ENCODE data around the gene SAP30.

The SAP30 gene

DNA sequence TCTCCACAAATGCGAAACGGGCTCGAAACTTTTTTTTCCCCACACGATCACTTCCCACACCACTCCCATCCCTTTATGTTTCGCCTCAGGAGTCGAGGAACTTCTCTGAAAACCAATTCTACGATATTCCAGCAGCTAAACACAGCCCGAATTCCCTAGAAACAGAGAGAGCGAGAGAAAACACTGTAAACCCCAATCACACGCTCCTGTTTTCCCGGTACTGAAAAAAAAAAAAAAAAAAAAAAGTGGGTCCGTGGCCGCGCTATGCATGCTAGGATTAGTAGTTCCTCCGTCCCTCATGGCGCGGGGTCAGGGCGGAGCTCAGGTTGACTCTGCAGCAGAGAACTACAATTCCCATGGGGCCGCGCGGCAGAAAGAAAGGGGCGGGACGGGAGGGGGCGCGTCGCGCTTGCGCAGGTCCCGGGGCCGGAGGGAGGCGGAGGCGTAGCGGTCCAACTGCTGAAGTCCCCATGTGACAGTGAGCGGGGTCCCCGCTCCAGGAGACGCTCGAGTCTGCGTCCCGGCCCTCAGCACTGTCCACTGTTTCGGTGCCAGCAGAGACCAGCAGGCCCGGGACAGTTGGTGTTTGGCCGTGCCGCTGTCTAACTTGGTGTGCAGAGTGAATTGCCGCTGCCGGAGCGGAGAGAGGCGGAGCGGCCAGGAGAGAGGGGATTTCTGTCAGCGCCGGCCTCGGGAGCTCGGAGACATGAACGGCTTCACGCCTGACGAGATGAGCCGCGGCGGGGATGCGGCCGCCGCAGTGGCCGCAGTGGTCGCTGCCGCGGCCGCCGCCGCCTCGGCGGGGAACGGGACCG lies at the start of gene SAP30:
Gene SAP30, plus strand, starts transcription at position 478 of the 815 bp plus-strand sequence. Its CDS starts 229 bp downstream, at position 707.
- DNase-seq, result peak; percentile 97

- DNase-seq, result no peak
Measured at GRCh38 chr4:173325007-173325736, 45.6 kb upstream of the SAP30 start.

DNA sequence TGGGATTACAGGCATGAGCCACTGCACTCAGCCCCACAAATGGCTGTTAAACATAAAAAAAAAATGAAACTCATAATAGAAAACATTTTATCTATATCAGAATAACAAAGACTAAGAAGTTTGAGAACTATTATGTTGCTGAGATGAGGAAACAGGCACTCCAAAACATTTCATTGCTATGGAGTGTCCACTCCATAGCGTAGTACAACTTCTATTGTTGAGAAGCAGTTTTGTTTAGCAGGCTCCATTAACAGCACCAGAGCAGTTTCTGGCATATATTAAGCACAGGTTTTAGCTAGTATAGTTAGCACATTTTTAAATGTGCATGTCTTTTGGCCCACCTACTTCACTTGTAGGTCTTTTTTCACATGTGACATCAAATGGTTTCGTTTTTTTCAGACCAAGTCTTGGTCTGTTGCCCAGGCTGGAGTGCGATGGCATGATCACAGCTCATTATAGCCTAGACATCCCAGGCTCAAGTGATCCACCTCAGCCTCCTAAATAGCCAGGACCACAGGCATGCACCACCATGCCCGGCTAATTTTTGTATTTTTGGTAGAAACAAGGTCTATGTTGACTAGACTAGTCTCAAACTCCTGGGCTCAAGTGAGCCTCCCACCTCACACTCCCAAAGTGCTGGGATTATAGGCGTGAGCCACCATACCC lies 42.4 kb upstream of the SAP30 start:
- no peak for DNase-seq

DNA sequence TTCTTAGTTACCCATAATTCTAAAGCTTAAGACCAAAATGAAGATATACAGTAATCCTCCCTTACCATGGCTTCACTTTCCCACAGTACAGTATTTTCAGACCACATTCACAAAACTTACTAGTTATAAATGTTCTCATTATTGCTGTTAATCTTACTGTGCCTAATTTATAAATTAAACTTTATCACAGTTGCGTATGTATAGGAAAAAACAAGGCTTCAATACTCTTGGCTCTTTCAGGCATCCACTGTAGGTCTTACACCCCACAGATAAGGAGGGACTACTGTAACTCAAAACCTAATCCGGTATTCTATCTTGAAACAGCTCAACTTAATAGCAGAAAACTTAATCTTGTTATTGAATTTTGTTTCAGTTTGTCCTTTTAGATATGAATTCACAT lies 40.2 kb upstream of the SAP30 start:
- no peak for DNase-seq

- no peak for DNase-seq
Measured at GRCh38 chr4:173332021-173332487, 38.7 kb upstream of the SAP30 start.

GRCh38 chr4:173332963-173333657 lies 37.6 kb upstream of the SAP30 start:
- DNase-seq, result no peak

DNA sequence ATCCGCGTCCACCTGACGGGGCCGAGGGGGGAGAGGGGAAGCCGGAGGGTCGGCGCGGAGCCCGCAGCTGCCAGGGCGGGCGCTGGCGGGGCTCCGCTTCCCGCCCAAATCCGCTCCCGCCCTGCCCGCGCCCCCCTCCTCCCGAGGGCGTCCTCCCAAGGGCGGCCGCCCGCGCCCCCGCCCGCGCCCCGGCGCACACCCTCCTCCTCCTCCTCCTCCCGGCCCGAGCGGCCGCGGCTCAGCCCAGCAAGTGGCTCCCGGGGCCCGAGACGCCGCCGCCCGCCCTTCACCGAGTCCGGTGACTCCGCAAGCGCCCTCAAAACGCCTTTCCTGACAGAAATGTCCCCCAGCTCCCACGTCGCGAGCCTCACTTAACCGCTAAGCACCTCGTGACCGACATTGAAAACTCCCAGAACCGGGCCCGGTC lies 37.1 kb upstream of the SAP30 start:
- DNase-seq, result peak; percentile 65

DNA sequence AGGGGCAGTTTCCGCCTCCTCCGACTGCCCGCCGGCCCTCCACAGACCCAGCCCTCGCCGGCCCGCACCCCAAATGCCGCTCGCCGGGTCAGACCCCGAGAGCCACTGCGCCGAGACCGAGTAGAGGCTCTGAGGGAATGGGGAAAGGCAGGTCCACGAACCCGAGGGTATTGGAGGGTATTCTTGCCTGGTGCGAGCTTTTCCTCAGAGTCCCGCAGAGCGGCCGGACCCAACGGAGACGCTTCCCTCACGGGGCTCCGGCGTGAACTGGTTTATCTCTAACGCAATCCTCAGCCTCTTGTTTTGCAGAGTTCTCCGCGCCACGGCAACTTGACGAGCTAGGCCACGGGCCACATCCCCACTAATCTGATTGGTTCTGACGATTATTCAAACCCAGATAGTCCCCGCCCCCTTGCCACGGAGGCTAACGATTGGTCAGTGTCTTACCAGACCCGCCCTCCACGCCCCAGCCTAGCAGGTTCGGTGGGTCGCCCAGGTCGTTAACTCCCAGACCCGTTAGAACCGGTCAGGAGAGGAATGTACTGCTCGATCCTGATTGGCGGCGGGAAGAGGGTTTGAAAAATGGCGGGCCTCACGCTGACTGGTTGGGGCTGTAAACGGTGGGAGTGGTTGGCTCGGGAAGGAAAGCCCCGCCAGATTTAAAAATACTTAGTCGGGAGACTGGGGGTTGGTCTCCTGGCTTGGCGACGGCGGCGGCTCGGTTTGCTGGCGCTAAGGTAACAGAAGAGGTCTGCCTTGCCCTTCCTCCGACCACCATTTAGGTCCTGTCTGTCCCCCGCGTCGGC lies 36.5 kb upstream of the SAP30 start, which contains the start of gene HMGB2:
Gene HMGB2, minus strand, starts transcription at position 274 of the 806 bp plus-strand sequence. CDS start 709 bp downstream, outside the sequence.
- peak; percentile 100 for DNase-seq

GRCh38 chr4:173334891-173335752 lies 35.6 kb upstream of the SAP30 start:
- DNase-seq, result peak; percentile 91

- DNase-seq, result no peak
Measured at GRCh38 chr4:173337463-173337862, 33.3 kb upstream of the SAP30 start.

- DNase-seq, result no peak
Measured at GRCh38 chr4:173343832-173344397, 26.8 kb upstream of the SAP30 start.

- no peak for DNase-seq
Measured at GRCh38 chr4:173345648-173346047, 25.1 kb upstream of the SAP30 start.

GRCh38 chr4:173346074-173346473 lies 24.7 kb upstream of the SAP30 start:
- no peak for DNase-seq

DNA sequence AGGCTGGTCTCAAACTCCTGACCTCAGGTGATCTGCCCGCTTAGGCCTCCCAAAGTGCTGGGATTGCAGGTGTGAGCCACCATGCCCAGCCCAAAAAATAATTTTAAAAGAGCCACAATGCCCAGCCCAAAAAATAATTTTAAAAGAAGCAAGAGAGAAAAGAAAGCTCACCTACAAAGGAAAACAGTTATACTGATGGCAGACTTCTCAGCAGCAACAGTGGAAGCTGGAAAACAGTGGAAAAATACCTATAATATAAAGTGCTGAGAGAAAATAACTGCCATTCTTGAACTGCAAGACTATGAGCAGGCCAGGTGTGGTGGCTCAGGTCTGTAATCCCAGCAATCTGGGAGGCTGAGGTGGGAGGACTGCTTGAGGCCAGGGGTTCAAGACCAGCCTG lies 23.3 kb upstream of the SAP30 start:
- DNase-seq, result no peak

GRCh38 chr4:173357939-173358338 lies 12.8 kb upstream of the SAP30 start:
- peak; percentile 52 for DNase-seq

GRCh38 chr4:173360587-173361221 lies 10.1 kb upstream of the SAP30 start:
- peak; percentile 5 for DNase-seq

GRCh38 chr4:173362666-173363065 lies 8.1 kb upstream of the SAP30 start:
- no peak for DNase-seq

DNA sequence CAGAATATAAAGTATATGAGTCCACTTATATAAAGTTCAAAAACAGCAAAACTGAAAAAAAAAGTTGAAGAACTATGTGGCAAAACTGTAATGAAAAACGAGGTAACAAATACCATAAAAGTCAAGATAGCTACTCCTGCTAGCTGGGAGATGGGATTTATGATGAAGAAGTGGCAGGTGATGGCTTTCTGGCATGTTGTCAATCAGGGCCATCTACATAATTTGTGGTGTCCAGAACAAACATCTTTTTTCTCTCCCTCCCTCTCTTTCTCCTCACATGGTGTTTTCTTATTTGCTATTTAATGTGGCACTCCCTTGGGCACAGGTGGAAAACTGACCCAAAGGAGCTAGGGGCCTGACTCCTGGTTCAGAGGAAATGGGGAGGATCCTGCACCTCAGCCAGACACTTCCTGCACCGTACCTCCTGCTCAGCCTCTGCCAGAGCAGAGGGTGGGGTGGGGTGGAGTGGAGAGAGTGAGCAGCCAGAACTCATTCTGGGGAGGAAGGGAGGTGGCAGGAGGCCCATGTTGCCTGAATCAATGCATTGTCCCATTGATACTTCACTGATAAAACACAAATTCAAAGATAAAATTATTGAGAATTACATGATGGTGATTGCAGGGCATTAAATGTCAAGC lies 5.3 kb upstream of the SAP30 start:
- no peak for DNase-seq

GRCh38 chr4:173367285-173367684 lies 3.5 kb upstream of the SAP30 start:
- no peak for DNase-seq

Data from NCI-H82 (cell line).